GM12874 (cell line): ENCODE measurements around the gene IFNG.

Experiments used
- TF ChIP-seq, protein P1 (sequence below): IDR thresholded peaks from 2 replicates; pipeline ENCODE4 v1.5.1; 2011; ENCODE audit warnings: low read depth, mild to moderate bottlenecking, control low read depth, low read length, moderate library complexity; ENCODE audit not compliant: insufficient read depth

The IFNG gene

GRCh38 chr12:68162374-68162773, 2.8 kb upstream of the IFNG start:
- TF ChIP-seq, protein P1, sequence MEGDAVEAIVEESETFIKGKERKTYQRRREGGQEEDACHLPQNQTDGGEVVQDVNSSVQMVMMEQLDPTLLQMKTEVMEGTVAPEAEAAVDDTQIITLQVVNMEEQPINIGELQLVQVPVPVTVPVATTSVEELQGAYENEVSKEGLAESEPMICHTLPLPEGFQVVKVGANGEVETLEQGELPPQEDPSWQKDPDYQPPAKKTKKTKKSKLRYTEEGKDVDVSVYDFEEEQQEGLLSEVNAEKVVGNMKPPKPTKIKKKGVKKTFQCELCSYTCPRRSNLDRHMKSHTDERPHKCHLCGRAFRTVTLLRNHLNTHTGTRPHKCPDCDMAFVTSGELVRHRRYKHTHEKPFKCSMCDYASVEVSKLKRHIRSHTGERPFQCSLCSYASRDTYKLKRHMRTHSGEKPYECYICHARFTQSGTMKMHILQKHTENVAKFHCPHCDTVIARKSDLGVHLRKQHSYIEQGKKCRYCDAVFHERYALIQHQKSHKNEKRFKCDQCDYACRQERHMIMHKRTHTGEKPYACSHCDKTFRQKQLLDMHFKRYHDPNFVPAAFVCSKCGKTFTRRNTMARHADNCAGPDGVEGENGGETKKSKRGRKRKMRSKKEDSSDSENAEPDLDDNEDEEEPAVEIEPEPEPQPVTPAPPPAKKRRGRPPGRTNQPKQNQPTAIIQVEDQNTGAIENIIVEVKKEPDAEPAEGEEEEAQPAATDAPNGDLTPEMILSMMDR = no peak

DNA sequence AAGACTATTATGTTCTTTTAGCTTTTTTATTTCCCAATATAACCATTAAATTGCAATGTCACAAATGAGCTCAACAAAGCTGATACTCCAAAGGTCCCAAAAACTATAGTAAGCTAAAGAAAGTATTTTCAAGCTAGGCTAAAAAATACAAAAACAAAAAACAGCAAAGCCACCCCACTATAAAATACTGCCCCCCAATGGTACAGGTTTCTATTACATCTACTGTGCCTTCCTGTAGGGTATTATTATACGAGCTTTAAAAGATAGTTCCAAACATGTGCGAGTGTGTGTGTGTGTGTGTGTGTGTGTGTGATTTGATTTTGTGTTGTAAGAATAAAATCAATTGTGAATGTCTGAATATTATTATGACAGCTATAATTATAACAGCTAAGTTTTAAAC, 1.1 kb downstream of the IFNG start:
- TF ChIP-seq, protein P1 = peak; percentile 36; the same call in 1 of the 2 replicates

- TF ChIP-seq, protein P1 = no peak
Measured at GRCh38 chr12:68157380-68157779, 2.2 kb downstream of the IFNG start.

DNA sequence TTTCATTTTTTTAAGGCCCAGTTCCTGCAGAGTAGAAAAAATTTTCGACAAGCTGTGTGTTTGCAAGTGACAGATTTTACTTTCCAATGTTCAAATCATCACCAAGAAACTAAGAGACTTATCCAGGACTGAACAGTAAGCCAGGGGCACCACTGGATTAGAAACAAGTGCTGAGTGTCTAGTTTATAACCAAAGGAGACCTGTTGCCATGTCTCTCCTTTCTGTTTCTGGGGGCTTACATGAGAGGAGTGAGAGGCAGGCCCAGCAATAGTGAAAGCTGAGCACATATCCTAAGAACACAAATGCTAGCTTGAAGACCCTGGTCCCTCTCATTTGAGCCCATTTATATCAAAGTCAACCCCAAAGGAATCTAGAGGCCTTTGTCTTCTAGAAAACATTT, 2.9 kb downstream of the IFNG start:
- TF ChIP-seq, protein P1 = no peak

DNA sequence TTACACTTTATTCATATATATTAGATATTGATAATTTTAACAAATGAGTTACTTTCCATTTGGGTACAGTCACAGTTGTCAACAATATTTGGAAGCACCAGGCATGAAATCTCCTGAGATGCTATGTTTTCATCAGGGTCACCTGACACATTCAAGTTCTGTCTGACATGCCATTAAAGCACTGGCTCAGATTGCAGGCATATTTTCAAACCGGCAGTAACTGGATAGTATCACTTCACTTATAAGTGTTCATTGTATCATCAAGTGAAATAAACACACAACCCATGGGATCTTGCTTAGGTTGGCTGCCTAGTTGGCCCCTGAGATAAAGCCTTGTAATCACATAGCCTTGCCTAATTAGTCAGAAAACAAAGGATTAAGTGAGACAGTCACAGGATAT, 4.8 kb downstream of the IFNG start:
- TF ChIP-seq, protein P1 = no peak

- TF ChIP-seq, protein P1 = no peak
Measured at GRCh38 chr12:68148261-68148951, 11.1 kb downstream of the IFNG start.

DNA sequence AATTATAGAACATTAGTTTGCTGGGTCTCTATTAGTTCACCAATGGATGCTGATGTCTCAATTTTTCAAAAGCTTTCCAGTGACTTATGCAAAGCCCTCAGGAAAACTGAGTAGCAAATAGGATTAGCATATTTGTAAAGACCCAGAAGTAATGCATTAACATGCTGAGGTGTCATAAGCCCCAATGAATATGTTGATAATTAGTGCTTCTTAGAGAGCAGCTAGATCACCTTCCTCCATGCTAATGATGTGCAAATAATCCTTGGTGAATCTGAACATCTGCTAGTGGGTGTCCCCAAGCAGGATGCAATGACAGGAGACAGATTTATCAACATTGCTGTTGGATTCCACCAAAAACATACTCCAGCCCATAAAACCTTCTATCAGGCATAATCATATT, 19.0 kb downstream of the IFNG start:
- TF ChIP-seq, protein P1 = no peak
